HG03139 (cell line): ENCODE results near the gene S100A12.

Experiments
- ATAC-seq: cut with Tn5 transposase; IDR thresholded peaks from one replicate; pipeline ENCODE4 v1.9.1; 2021; ENCODE audit not compliant: unreplicated experiment

S100A12 gene

GRCh38 chr1:153337980-153338853 is 37.2 kb downstream of the S100A12 start:
- no peak for ATAC-seq

- no peak for ATAC-seq
Observed at GRCh38 chr1:153336650-153337049, 38.8 kb downstream of the S100A12 start.

- no peak for ATAC-seq
Observed at GRCh38 chr1:153333902-153334301, 41.5 kb downstream of the S100A12 start.

GRCh38 chr1:153324912-153325311 is 50.5 kb downstream of the S100A12 start:
- no peak for ATAC-seq
